Measurements from ENCODE around the gene CDPF1.

DNA sequence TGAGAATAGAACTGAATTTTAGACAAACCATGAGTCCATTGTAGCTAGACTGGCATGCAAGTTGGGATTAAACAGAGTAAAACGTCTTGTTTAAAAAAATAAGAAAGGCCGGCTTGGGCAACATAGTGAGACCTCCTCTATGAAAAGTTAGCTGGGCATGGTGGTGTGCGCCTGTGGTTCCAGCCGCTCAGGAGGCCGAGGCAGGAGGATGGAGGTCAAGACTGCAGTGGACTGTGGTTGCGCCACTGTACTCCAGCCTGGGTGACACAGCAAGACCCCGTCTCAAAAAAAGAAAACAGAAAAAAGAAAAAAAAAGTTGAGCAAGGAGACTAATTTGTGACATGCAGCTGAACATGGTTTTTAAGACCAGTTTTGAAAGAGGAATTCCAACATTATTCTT lies 23.5 kb downstream of the CDPF1 start:
- TF ChIP-seq, protein P1, sequence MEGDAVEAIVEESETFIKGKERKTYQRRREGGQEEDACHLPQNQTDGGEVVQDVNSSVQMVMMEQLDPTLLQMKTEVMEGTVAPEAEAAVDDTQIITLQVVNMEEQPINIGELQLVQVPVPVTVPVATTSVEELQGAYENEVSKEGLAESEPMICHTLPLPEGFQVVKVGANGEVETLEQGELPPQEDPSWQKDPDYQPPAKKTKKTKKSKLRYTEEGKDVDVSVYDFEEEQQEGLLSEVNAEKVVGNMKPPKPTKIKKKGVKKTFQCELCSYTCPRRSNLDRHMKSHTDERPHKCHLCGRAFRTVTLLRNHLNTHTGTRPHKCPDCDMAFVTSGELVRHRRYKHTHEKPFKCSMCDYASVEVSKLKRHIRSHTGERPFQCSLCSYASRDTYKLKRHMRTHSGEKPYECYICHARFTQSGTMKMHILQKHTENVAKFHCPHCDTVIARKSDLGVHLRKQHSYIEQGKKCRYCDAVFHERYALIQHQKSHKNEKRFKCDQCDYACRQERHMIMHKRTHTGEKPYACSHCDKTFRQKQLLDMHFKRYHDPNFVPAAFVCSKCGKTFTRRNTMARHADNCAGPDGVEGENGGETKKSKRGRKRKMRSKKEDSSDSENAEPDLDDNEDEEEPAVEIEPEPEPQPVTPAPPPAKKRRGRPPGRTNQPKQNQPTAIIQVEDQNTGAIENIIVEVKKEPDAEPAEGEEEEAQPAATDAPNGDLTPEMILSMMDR (conservative IDR thresholded peaks at IDR 0.05; ENCODE audit: low read depth, low read length) = no peak
- TF ChIP-seq EZH2 (IDR thresholded peaks at IDR 0.05; ENCODE audit: low read length, unreplicated experiment) (no peak), EZH2phosphoT487 (IDR thresholded peaks at IDR 0.05; ENCODE audit: borderline replicate concordance, low read length) (no peak)
